ENCODE measurements around the gene SEMA5A.

DNA sequence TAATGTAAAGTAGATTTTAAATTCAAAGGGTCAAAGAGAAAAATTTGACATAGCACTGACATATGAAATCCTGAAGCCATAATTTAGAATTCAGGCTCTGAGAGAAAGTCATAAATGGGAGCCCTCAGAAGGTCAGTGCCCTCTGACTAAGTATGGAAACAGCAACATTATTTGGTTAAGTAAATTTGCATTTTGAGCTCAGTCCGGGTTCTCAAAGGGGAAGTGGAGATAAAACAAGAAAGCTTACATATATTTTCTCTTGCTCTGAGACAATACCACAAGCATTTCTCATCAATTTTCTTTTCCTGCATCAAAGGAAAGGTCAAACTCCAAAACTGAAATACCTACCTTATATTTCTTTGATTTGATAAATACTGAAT is 348.0 kb downstream of the SEMA5A start:
- no peak for TF ChIP-seq MZF1 (tag by site-specific recombination; IDR thresholded peaks at IDR 0.05; ENCODE audit: borderline replicate concordance)
- no peak for TF ChIP-seq CTCF (tag by site-specific recombination; IDR thresholded peaks at IDR 0.05)
- TF ChIP-seq PRDM10 (tag by site-specific recombination; IDR thresholded peaks at IDR 0.05), result no peak
- TF ChIP-seq SP7 (tag by site-specific recombination; IDR thresholded peaks at IDR 0.05), result no peak
